Inflammatory macrophage treated with lipopolysaccharide for 1 hour (primary cell): ENCODE results near the gene GIMAP8.
"Not testable (repeated sequence)": the region's sequence is repeated elsewhere in the genome, so short reads cannot be mapped to it uniquely, and the experiment has no call there.

ENCODE experiments used
- DNase-seq, 2 donors: peaks; one replicate each; pipeline ENCODE4 v3.0.0-alpha.2; 2020 to 2022

The GIMAP8 gene

DNA sequence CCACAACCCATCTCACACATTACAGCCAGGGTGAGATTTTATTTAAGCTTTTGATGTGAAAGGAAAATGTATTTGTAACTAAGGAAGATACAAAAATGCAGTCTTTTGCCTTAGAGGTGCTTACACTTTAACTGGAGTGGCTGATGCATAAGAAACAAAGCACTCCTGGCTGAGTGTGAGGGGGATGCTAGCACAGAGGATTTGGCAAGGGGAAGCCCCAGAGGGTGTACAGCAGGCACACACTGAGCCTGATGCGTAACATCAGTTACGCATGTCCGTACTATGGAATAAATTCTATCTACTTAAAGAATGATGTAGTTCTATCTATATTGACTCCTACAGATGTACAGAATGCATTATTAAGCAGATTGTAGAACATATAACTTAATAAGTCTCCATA, 17.8 kb downstream of the GIMAP8 start:
- no peak for DNase-seq

DNA sequence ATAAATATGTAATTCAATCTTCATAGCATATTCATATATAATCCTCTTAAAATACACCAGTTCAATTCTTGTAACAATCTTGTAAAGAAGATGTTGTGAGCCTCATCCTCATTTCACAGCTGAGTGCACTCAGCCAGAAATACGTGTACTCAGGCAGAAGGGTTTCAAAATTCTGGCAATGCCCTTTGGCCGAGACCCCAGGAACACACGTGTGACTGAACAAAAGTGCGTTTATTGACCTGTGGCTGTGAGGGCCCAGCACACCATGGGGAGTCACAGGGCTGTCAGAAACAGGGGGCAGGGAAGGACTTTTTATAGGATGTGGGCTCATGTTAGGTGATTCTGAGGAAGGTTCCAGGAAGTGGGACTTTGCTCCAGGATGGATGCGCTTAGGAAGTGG, 21.5 kb downstream of the GIMAP8 start:
- DNase-seq: no peak

DNA sequence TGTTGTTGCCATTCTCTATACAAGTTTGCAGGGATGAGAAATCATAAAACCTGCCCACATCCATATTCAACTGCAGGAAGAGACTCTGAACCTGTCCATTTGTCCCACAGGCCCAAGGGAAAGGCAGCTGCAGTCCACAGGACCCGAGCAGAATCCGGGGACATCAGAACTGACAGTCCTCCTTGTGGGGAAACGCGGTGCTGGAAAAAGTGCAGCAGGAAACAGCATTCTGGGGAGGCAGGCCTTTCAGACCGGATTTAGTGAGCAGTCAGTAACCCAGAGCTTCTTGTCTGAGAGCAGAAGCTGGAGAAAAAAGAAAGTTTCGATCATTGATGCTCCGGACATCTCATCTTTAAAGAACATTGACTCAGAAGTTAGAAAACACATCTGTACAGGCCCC, 23.5 kb downstream of the GIMAP8 start:
- no peak for DNase-seq

DNA sequence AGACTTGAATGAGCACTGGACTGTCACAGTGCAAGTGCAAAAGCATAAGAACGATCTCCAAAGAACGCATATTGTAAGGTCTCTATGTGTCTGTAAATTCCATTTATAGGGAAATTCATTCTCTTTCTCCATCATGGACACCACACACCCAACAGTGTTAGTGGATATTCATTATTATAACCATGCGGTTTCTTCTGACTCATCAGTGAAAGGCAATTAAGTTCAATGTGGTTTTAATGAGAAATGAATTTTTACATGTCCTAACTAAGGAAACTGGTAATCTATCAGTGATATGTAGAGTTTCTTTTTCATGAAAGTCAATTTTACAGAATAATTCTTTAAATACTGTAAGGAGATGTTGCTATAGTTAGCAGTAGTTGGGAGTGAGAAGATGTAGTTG, 25.9 kb downstream of the GIMAP8 start:
- DNase-seq: no peak

DNA sequence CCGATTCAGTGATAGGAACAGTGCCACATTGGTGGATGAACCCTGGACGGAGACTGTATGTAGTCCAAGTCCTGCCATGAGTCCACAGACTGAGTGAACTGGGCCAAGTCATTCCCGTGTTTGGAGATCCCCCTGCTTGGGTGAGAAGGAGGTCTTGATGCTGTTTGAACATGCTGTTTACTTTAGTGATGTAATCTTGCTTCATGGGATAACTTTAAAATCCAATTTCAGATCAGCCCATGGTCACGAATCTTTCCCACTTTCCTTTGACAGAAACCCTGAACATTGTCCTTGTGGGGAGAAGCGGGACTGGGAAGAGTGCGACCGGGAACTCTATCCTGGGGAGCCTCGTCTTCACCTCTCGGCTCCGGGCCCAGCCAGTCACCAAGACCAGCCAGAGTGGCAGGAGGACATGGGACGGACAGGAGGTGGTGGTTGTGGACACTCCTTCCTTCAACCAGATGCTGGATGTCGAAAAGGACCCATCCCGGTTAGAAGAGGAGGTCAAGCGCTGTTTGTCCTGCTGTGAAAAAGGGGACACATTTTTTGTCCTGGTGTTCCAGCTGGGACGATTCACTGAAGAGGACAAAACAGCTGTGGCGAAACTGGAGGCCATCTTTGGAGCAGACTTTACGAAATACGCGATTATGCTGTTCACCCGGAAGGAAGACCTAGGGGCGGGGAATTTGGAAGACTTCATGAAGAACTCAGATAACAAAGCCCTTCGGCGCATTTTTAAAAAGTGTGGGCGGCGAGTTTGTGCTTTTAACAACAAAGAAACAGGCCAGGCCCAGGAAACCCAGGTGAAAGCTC, 26.6 kb downstream of the GIMAP8 start:
- DNase-seq: no peak

DNA sequence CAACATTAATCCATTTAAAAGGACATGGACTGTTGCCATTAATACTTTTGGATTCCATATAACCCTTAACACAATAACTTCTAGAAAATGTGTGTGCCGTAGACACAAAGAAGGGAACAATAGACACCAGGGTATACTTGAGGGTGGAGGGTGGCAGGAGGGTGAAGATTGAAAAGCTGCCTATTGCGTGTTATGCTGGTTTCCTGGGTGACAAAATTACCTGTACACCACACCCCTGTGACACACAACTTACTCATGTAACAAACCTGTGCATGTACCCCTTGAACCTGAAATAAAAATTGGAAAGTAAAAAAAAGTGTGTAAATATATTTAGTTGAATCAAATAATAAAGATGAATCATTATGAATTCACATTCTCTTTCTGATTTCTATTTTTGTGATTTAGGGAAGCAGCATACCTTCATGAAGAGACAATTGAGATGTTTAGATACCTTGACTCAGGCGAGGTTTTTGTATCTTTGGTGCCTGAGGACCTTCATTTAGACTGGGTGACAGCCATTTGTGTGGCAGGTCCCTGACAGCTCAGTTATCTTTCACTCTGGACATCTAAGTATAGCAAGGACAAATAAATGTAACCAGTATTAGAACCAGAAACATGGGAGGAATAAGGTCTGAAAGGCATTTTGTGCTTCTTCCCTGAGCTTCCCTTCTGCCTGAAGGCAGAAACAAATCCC, 28.7 kb downstream of the GIMAP8 start:
- no peak for DNase-seq

DNA sequence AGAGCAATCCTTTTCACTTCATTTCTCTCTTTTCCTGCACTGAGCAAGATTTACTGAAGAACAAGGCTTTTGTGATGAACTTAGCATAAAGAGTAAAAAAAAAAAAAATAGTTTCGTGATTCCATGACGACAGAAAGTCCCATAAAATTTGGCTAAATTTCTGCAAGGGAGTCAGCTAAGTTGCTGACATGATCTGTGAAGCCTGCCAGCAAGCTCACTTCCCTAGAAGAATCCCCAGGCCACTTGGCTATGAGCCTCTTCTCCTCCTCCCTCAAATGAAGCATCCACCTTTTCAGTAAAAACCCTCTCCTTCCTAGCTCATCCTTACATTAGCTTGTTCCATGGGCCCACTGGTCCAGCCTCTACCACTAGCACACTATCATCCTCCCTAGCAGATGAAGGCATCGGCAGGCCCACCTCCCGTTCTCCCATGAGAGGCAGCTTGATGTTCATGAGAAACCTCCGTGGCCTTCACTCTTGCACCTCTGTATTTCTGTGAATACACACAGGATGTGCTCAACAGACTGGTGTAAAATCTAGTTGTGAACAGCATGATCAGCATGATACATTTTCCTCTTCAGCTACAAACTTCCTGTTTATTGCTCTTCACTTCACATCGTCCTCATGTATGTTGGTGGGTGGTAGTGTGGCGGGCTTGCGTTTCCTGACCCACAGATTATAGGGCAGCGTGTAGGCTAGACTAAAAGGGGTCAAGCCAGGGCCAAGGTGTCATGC, 30.9 kb downstream of the GIMAP8 start:
- DNase-seq: peak; percentile 40 to 67

DNA sequence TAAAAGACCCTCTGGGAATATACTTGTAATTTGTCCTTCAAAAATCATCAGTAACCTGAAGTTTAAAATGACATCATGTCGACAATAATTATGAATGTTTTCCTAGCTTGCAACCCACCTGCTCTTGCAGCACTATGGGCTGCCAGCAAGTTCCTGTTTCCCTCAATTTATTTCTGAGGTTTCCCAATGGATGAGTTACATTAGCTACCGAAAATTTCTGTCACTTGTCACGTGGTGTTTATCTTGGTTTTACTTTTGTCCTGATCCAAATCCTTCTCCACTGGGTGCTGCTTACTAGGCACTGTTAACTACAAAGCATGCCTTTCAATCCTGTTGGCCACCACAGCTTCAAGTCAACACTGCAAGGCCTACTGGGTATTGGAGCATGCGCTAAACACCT, 31.5 kb downstream of the GIMAP8 start:
- DNase-seq: peak; percentile 55 to 84

DNA sequence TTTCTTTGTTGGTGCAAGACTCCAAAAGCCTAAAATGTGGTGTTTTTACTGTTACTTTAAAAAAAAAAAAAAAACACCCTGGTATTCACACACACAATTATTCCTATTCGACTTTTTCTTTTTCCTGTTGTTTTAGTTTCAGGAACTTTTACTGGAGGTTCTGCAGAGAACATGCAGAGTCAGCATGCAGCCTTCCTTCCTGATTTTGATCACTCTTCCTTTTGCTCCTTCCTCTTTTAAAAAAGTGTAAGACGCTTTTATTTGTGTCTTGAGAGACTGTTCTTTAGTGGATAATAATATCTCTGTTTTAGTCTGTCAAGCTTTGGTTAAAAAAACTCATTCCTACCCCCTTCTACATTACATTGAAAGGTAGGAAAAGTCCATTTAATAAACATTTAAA, 33.1 kb downstream of the GIMAP8 start:
- DNase-seq: peak; percentile 43 to 44

DNA sequence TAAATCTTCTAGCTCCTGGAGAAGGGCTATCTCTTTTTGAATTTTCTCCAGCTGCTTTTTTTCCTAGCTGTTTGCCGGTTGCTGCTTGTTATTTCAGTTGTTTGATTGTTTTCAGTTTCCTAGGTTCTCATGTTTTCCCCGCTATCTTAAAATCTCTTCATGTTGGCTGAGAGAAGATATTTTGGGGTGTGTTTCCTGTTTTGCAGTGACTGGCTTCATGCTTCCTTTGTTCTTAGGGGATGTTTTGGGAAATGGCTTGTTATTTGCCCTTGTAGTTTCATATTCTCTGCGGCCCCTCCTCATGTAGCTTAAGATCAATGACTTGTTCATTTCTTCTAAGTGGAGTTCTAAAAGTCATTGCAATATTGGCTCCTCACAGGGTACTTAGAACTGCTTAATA, 33.6 kb downstream of the GIMAP8 start:
- not testable (repeated sequence) for DNase-seq

DNA sequence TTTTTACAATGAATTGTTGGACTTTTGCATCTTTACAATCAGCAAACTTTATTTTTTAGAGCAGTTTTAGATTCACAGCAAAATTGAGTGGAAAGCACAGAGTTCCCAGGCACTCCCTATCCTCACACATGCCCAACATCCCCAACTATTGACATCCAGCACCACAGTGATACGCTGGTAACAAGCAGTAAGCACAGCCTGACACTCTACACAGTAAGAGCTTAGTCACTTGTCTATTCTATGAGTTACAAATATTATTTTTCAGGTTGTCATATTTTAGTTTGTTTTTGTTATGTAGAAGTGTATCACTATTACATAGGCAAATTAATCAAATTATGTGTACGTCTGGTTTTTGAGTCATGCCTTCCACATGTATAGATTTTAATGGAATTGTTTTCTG, 37.2 kb downstream of the GIMAP8 start:
- no peak for DNase-seq

DNA sequence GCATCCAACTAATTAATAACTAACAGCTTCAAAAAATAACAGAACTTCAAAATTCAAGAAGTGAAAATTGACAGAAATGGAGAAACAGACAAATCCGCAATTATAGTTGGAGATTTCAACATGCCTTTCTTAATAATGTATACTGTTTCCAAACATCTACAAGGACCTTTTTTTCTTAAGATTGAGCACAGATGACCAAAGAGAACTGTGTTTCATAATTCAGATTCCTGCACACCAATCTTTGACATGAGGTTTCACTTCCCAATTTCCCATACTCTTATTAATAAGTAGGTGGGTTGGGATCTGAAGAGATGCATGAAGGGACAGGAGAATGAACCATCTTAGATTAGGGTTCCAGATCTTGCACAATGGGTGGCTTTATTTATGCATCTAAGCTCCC, 39.4 kb downstream of the GIMAP8 start:
- DNase-seq: peak; percentile 93 to 97

DNA sequence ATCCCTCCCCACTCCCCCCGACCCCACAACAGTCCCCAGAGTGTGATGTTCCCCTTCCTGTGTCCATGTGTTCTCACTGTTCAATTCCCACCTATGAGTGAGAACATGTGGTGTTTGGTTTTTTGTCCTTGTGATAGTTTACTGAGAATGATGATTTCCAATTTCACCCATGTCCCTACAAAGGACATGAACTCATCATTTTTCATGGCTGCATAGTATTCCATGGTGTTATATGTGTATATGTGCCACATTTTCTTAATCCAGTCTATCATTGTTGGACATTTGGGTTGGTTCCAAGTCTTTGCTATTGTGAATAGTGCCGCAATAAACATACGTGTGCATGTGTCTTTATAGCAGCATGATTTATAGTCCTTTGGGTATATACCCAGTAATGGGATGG, 43.0 kb downstream of the GIMAP8 start:
- DNase-seq: not testable (repeated sequence)

DNA sequence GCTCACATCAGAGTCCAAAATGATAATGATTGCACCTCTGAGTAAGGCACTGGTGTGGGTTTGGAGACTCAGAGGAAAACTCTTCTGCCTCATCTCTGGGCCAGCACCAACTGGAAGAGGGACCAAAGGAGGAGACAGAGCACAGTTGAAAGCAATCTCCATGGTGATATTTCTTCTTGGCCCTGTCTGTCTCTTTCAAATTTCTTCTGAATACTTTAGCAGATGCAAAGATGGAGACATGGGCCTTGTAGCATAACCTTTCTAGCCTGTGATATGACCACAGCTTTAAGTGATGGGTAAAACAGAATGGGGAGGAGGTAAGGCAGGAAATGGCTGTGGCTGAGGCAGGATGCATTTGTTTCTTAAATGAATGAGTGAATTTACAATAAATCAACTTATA, 52.1 kb downstream of the GIMAP8 start:
- no peak for DNase-seq

DNA sequence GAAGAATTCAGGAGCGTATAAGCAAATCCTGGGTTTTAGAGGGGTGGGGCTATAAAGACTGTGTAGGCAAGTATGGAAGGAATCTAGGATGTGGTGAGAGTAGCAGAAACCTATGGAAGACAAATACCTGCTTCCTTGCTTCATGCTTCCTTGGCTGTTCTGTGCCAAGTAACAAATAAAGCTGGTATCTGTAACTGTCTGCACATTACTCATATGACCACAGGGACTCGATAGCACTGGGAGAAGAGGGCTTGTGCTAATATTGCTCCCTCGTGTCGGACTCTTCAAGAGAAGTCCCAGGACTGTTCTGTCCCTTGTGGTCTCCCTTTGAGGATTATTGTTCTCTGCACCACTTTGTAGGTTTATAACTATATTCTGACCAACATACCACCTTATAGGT, 52.7 kb downstream of the GIMAP8 start:
- DNase-seq: no peak

DNA sequence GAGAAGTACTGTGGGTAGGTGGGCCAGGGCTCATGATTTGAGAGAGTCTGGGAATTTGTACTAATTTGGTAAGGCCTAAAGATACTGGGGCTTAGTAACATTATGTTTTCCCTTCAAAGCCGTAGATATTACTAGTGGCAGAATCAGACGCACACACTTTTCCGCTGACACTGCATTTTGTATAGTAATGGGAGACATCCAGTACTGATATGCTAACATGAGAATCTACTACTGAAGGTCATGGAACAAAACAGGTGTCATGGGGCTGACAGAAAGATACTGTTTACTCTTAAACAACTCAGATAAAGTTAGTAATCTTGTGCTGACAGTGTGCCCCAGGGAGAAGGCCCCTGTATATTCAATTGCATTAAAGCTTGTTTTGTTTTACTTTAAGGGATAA, 53.2 kb downstream of the GIMAP8 start:
- DNase-seq: no peak

DNA sequence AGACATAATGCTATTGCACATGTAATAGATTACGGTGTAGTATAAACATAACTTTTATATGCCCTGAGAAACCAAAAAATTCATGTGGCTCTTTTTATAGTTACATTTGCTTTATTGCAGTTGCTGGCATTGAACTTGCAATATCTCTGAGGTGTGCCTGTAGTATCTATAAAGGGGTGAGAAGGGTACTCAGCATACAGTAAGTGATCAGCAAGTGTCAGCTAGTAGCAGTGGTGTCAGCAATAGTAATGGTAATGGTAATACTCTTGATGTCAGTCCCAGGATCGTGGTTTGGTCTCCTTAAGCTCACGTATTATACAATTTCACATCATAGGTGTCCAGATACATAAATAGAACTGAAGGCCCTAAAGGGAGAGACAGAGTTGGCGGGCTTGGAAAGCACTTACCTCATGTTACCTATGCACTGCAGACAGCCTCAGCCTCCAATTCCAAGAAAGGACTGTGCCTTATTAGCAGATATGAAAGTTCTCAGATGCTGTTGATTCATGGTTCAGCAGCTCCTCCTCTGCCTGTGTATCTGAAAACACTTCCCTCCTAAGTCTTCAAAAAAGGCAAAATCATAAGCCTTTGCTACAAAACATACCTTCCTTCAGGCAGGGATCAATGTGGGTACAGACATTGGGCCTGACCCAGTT, 57.6 kb downstream of the GIMAP8 start:
- no peak for DNase-seq

DNA sequence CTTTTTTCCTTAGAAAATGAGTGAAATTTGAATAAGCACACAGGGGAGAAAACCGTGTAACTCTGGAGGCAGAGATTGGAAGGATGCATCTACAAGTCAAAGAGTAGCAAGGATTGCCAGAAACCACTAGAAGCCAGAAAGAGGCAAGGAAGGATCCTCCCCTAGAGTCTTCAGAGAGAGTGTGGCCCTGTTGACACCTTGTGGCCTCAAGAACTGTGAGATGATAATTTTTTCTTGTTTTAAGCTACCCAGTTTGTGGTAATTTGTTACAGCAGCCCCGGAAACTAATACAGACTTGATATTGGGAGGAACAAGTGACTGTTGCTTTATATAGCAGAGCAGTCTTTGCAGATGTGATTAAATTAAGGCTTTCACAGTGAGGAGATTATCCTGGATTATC, 60.6 kb downstream of the GIMAP8 start:
- DNase-seq: no peak

DNA sequence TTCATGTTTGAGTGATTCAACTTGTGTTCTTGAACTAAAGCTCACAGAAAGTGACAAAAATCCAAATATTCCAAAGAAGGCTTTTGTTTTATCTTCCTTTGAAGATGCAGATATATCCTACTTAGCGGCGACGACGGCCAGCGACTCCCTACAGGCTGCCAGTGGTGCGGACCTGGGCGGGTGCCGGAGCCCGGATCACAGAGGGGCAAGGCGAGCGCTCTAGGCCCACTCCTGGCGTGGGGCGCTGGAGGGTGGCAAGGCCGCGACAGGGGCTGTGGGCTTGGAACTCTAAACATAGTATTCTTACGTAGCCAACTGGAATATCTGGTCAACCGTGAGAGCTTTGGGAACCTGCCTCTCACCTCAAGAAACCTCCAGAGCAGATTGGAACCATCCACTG, 63.3 kb downstream of the GIMAP8 start:
- DNase-seq: no peak

DNA sequence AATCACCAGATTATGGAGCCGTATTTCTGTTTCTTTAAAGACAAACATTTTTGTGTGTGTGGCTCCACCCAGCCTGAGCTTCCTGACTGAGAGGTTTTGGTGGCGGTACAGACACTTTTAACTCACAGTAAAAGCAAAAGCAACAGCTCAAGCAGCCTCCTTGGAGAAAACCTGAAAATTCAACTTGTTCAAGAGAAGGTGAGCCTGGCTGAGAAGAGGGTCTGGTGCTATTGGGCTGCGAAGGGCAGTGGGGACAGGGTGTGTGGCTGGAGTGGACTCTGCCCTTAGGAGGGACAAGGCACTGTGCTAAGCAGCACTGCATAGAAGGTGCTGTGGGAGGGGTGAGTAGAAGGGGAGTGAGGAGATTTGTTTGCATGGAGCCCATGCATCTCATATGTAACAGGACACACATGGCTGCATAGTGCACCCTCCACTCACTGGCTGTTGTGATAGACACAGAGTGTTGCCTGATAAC, 64.4 kb downstream of the GIMAP8 start, which contains the start of gene GIMAP7:
Gene GIMAP7 (plus strand): TSS at position 125 of the 475 bp plus-strand sequence. CDS start 5,103 bp downstream, outside the sequence.
- peak; percentile 7 to 18 for DNase-seq

DNA sequence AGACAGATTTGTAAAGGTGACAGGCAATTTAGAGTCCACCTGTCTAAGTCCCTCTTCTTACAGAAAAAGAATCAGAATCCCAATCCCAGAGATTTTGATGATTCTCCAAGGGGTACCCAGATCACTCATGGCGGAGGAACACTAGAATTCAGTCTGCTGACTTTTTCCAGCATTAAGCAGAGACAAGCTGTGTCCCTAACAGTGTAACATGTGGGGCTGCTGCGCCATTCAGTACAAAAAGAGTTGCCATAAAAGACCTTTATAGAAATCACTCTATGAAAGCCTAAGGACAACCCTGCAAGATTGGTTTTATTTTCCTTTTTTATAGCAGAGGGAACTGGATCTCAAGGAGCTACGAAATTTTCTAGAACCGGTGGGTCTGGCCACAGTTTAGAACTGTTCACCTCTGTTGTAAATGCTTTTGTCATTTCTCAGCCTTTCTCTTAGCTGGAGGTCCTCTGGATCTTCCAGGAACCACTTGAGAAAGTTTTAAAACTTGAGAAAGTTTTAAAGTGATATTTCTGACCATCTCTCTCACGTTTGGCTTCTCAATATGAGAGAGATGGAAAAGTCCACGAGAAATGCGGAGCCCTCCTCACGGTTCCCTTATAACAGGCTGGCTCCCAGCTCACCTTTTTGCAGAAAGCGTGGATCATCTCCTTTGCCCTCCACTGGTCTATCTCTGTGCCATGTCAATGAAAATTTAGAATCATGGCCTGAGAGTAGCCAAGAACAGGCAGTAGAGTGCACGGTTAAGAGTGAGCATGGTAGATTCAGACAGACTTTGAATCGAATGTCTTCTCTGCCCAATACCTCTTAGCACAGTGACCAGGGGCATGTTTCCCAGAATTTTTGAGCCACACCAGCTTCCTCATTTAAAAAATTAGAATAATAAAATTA, 65.1 kb downstream of the GIMAP8 start:
- peak in 1 of 2 donors; percentile 20 for DNase-seq
